ENCODE data around the gene CELA3A.
"Not testable (repeated sequence)": the region's sequence is repeated elsewhere in the genome, so short reads cannot be mapped to it uniquely, and the experiment has no call there.

DNA sequence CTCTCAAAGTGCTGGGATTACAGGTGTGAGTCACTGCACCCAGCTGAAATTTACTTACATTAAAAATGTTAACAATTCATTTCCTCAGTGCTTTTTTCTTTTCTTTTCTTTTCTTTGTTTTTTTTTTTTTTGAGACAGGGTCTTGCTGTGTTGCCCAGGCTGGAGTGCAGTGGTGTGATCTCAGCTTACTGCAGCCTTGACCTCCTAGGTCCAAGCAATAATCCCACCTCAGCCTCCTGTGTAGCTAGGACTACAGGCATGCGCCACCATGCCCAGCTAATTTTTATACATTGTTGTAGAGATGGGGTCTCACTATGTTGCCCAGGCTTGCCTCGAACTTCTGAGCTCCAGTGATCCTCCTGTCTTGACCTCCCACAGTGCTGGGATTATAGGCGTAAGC, 2.5 kb downstream of the CELA3A start:
- not testable (repeated sequence) for TF ChIP-seq POLR2A (IDR thresholded peaks at IDR 0.05)
- TF ChIP-seq, protein P1, sequence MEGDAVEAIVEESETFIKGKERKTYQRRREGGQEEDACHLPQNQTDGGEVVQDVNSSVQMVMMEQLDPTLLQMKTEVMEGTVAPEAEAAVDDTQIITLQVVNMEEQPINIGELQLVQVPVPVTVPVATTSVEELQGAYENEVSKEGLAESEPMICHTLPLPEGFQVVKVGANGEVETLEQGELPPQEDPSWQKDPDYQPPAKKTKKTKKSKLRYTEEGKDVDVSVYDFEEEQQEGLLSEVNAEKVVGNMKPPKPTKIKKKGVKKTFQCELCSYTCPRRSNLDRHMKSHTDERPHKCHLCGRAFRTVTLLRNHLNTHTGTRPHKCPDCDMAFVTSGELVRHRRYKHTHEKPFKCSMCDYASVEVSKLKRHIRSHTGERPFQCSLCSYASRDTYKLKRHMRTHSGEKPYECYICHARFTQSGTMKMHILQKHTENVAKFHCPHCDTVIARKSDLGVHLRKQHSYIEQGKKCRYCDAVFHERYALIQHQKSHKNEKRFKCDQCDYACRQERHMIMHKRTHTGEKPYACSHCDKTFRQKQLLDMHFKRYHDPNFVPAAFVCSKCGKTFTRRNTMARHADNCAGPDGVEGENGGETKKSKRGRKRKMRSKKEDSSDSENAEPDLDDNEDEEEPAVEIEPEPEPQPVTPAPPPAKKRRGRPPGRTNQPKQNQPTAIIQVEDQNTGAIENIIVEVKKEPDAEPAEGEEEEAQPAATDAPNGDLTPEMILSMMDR (IDR thresholded peaks at IDR 0.05): not testable (repeated sequence)
